Measurements from ENCODE around the gene TMEM214.
A peak's percentile ranks its signal among the peaks of the same experiment; 100 is the strongest.

Gene TMEM214, protein sequence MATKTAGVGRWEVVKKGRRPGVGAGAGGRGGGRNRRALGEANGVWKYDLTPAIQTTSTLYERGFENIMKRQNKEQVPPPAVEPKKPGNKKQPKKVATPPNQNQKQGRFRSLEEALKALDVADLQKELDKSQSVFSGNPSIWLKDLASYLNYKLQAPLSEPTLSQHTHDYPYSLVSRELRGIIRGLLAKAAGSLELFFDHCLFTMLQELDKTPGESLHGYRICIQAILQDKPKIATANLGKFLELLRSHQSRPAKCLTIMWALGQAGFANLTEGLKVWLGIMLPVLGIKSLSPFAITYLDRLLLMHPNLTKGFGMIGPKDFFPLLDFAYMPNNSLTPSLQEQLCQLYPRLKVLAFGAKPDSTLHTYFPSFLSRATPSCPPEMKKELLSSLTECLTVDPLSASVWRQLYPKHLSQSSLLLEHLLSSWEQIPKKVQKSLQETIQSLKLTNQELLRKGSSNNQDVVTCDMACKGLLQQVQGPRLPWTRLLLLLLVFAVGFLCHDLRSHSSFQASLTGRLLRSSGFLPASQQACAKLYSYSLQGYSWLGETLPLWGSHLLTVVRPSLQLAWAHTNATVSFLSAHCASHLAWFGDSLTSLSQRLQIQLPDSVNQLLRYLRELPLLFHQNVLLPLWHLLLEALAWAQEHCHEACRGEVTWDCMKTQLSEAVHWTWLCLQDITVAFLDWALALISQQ

DNA sequence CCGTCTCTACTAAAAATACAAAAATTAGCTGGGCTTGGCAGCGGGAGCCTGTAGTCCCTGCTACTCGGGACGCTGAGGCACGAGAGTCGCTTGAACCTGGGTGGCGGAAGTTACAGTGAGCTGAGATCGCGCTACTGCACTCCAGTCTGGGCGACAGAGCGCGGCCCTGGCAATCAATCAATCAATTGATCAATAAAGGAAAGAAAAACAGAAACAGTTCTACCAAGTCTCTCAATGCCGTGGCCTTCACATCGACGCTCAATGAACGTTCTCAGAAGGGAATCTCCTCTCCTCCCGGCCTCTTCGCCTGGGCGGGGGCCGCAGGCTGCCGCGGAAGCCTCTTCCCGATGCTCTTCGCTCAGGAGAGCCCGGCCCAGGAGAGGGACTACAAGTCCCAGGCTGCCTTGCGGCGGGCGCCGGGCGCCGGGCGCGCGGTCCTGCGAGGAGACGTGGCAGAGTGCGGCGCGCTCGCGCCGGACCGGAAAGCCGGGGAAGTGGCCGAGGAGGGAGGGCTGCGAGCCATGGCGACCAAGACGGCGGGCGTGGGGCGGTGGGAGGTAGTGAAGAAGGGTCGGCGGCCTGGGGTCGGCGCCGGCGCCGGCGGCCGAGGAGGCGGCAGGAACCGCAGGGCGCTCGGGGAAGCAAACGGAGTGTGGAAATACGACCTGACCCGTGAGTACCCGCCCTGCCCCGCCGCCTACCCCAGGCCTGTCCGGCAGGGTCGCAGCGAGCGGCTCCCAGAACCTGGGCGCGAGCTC lies at the start of gene TMEM214:
TMEM214 (plus strand) TSS at position 471 of the 758 bp plus-strand sequence; CDS start at position 522, 51 bp downstream.
- peak; percentile 62 to 64 for DNase-seq

DNA sequence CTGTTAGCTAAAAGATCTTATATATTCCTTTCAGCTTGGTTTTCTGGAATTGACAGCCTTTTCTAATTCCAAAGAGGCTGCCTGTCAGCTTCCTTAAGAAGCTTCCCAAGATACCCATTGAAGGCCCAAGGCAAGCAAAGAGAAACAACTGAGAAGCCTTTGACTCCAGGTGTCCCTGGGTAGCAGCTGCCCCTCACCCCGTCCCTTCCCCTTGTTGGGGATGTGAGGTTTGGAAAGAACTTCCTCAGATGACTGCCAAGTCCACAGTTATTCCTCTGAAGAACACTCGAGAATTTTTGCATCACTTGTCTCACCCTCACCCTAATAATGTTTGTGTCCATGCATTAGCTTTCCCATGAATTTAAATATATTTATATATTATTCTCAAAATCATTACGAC lies 49.0 kb upstream of the TMEM214 start:
- no peak for DNase-seq

DNA sequence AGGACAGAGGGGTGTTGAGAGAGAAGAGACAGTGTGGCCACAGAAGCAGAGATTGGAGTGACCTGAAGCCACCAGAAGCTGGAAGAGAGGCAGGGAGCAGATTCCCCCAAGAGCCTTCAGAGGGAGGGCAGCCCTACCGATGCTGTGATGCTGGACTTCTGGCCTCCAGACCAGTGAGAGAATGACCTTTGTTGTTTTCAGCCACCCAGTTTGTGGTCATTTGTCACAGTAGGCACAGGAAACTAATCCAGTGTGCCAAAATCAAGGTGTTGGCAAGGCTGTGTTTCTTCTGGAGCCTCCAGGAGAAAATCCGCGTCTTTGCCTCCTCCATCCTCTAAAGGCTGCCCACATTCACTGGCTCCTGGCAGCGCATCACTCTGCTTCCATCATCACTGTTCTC lies 47.0 kb upstream of the TMEM214 start:
- DNase-seq, result no peak

DNA sequence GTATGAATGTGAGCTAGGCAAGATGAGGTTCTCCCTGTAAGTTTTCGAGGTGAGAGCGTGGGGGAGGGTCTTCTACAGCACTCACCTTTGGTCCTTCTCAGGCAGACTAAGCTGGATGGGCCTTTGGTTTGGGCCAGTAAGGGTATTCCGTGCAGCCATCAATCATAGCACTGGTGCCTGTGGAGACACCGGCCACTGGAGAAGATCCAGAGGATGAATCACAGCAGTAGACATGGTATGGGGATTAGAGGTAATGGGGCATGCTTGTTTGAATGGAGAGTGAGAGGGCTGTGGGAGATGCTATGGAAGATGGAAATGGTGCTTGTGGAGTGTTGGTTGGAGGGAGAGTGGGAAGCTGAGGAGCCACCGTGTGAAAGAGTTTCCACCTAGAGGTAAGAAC lies 46.2 kb upstream of the TMEM214 start:
- DNase-seq, result no peak

DNA sequence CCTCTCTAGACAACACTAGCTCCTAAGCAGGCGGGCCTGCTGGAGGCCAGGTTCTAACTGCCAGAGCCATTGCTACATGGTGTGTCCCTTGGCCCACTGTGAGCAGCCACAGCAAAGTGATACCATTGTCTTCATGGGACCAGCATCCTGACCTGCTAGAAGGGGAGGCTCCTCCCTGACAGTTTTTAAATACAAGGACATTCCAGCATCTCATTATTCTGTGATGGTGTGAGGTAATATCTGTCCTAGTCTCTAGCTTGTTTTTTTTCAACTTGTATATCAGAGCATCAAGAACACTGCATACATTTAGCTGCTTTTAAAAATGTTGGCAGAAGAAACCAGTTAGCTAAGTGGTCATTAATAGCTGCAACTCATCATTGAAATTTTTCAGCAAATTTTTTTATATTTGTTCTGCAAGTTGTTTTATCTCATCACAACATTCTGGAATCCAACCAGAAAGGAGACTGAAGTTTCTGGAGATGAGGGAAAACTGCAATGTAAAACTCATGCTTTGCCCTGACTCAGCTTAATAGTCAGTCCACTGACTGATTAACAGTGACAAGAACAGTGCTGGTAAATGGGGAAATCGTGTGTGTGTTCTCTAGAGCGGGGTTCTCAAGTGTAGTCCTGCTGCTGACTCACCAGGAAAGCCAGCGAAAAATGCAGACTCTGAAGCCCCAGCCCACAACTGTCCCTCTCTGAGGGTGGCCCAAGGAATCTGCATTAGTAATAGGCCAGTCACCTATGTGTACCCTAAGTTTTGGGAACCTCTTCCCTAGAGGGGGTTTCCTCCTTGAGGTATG lies 44.5 kb upstream of the TMEM214 start:
- no peak for DNase-seq

DNA sequence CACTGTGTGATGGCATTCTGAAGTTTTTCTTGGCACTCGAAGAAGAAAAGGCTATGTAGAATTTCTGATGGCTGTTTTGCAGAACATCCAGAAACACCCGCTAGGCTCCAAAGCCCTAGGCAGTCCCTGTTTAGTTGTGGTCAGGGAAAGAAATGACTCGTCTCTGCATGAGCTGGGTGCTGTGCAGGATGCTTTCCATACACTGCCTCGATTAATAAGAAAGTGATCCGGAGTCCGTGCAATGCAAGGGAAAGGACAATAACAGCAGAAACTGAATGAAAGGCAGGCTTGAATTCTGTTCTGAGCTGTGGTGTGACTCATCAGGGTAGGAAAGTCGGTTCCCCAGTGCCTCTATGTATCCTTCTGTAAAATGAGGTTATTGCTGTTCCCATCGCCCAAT lies 43.6 kb upstream of the TMEM214 start:
- no peak for DNase-seq

DNA sequence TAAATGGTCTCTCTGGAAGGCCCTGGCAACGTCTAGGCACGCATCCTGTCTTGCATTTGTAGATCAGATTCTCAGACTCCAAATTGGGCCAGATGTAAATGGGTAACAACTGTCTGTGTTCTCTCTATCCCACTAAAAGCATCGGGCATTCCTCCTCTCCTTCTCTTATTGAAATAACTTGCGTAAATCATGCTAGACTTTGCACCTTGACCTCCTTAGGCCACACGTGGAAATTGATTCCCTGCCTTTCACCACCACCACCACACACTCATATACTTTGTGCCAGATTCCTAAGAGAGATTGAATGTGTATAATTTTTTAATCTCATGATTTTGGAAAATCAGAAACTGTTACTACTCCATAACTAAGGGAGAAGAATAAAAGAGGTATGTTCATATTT lies 41.0 kb upstream of the TMEM214 start:
- no peak for DNase-seq

DNA sequence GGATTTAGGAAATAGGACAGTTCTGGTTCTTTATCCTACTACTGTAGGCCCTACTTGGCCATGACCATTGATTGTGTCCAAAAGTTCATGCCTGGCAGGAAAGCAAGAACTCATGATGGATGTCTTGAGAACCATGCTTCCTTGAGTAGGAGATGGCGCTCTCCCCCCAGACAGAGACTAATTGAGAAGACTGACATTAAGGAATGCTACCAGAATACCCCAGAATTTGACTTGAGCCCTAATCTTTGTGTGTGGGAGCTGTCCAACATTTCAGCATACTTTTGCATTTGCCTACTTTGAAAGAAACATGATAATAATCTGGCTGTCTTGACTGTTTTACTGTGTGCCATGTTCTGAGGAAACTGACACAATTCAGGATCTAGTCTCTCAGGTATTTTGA lies 39.0 kb upstream of the TMEM214 start:
- DNase-seq, result no peak

DNA sequence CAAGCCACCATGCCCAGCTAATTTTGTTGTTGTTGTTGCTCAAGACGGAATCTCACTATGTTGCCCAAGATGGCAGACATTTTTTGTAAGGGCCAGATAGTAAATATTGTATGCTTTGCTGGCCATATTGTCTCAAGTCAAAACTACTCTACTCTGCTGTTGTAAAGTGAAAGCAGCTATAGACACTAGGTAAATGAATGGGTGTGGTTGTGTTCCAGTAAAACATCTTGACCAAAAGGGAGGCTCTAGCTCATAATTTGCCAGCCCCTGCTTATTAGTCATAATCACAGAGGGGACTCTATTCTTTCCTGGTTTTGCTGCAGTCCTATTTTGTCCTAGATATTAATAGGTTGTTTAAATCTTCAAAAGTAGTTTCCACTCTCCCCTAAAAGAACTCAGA lies 37.8 kb upstream of the TMEM214 start:
- DNase-seq, result no peak

DNA sequence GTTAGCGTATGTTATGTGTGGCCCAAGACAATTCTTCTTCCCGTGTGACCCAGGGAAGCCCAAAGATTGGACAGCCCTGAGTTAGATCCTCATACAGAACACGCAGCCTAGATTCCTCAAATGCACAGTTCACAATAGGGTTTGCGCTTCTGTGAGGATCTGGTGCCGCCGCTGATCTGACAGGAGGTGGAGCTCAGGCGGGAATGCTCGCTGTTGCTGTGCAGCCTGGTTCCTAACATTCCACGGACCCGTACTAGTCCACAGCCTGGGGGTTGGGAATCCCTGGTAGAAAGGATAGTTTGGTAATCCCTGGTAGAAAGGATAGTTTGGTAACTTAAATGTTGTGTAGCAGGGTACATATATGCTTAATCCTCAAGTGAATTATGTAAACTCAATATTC lies 35.4 kb upstream of the TMEM214 start:
- no peak for DNase-seq

DNA sequence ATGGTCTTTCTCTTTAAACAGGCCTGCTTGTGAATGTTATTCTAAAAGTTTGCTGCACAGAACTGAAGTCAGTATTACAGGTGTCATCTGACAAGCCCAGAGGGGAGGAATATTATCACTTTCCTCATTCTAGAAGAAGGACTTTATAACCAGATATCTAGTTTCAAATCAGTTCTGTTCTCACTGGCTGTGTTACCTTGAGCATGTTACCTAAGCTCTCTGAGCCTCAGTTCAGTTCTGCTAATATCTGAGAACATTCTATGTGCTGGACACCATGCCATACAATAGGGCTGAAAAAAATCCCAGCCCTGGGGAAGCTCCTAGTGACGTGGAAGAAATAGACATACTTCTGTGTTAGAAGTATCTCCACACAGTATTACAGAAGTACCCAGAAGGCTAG lies 34.4 kb upstream of the TMEM214 start:
- no peak for DNase-seq

DNA sequence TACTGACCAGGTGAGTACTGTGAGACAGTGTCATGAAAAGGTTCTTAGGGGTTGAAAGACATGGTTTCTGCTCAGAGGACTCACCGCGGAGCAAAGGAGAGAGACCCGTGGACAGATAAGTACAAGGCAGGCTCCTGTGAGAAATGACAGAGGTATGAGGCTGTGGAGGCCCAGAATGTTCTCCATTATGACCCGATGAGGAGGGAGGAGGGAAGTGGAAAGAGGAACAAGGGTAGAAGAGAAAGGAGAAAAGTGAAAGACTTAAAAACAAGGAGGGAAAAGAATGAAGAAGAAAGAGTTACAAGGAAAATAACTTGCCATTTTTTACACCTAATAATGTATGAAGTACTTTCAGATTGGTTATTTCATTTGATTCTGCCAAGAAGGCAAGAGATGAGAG lies 32.5 kb upstream of the TMEM214 start:
- no peak for DNase-seq

DNA sequence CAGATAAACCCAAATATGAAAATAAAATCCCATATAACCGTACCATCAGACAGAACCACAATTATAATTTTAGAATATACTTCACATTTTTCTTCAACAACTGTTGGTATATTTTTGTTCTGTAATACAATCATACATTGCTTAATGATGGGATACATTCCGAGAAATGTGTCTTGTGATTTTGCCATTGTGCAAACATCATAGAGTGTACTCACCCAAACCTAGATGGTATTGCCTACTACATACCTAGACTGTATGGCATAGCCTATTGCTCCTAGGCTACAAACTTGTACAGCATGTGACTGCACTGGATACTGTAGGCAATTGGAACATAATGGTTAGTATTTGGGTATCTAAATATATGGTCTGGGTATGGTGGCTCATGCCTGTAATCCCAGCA lies 31.8 kb upstream of the TMEM214 start:
- no peak for DNase-seq

DNA sequence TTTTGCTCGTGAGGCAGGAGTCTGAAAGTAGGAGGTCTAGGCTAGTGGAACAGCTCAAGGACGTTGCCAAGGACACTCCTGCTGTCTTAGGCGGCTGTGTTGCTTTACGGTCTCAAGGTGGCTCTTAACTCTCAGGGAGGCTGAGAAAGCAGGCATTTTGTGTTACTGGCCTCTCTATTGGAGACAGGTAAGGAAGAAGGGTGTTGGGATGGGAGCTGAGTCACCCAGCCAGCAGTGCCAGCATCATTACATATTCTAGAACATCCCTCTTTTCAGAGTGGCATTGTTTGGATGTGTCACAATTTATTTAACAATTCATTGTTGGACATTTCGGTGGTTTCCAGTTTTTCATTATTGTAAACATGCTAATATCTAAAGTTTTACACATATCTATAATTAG lies 30.8 kb upstream of the TMEM214 start:
- DNase-seq, result no peak

DNA sequence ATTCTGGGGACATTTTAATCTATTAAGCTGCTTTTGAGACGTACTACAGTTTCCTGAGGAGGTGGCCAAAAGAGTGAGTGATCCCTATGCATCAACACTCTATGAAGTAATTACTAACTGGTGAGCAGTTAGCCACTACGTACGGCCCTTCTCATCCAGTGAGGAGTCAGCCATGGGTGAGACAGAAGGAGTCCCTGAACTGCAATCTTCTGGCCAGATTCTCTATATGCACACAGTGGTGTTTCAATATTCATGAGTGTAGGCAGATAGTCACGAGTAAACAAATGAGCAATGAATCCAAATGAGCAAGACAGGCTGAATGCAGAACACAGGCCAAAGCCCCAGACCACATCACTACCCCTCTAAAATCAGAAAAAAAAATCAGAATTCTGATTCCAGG lies 29.8 kb upstream of the TMEM214 start:
- no peak for DNase-seq

DNA sequence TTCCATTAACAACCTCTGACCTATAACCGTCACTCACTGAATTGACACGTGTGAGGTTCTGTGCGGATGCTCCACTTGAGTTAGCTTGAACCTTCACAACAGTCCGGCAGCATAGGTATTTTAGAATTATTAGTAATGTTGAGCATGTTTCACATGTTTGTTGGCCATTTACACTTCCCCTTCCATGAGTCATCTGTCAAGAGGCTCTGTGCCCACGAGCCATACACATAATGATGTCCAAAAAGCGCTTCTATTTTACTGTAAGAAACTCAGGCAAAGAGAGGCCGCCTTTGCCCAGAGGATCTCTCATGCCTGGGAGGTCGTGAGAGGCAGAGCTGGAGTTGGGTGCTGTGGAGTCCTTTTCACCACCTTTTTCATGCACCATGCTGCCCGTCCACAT lies 28.9 kb upstream of the TMEM214 start:
- DNase-seq, result no peak

DNA sequence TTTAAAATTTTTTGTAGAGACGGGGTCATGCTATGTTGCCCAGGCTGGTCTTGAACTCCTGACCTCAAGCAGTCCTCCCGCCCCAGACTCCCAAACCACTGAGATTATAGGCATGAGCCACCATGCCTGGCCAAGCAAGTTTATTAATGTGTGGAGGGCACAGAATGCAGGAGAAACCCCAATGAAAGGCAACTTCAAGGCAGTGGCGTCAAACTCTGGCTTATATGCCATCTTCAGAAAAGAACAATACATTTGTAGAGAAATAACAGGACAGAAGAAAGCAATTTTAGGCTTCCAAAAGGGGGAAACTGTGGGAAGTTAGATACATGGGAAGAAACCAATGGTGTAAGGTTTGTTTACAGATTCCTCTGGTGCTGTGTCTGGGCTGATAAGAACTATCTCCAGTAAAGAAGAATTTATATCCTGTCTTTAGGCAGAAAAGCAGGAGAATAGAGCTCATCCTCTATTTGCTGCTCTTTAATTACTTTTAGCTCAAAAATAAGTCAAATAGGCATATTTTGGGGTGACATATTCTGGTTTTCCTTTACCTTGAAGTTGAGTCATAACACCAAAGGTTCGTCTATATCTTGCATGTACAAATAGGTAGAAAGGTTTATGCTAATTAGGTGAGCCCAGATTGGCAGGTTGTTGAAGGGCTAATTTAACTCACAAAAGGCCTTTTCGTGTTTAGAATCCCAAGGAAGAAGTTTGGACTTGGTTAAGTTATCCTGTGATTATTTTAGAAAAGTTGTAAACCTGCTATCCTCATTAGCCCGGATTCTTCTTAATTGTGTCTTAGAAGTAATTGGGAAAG lies 26.0 kb upstream of the TMEM214 start:
- DNase-seq, result no peak

DNA sequence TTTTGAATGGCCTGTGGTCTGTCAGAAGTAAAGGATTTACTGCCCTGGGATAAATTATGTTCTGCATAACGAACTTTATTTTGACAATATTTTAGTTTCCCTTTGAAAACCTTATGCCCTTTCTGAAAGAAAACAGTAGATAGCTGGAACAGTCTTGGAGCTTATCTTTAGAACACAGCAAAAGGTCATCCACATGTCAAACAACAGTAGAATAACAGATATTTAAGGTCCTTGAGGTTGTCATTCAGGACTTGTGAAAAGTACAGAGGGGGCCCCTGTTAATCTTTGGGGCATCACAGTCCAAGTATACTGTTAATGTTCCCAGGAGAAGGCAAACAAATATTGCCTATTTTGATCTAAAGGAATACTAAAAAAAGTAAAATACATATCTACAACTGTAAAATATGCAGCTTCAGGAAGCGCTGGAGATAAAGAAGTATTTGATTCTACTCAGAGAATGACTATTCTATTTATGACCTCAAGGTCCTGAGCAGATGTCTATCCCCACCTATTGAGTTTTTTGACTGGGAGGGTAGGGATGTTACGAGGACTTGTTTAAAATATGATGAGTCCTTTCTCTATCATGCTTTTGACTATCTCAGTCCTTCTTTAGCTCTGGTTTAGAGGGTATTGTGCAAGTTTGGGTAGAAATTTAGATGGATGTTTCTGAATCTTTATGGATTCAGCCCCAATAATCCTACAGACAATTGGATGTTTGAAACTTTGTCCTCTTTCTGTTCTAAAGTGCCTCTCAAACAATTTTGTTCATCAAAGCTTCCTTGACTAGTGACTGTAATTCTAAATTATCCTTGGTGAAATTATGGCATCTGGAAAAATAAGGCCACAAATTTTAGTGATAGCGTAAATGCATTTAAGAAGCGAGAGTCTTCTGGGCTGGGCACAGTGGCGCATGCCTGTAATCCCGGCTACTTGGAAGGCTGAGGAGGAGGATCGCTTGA lies 25.1 kb upstream of the TMEM214 start:
- no peak for DNase-seq

DNA sequence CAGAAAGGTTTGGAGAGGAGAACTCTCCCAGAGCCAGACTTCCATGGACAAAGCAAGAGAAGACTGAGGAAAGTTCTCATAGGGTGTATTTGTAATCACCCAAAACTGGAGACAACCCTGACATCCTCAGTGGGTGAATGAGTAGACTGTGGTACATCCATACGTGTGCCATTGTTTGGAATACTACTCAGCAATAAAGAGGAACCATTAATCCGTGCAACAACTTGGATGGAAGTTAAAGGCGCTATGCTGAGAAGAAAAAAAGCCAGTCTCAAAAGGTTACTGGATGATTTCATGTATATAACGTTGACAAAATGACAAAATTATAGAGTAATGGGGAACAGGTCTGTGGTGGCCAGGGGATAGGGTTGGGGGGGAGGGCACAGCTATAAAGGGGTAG lies 24.1 kb upstream of the TMEM214 start:
- no peak for DNase-seq

DNA sequence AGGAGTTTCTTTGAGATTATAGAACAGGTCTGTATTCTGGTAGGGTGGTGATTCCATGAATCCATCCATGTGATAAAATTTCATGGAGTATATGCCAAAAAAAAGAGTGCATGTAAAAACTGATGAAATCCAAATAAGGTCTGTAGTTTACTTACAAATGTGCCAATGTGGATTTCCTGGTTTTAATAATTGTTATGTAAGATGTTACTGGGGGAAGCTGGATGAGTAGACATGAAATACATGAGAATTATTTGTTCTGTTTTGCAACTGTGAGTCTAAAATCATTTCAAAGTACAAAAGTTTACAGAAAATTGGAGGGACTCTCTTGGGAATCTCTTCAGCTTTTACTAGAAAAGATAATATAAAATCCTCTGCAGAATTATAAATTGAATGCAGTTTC lies 23.7 kb upstream of the TMEM214 start:
- no peak for DNase-seq

DNA sequence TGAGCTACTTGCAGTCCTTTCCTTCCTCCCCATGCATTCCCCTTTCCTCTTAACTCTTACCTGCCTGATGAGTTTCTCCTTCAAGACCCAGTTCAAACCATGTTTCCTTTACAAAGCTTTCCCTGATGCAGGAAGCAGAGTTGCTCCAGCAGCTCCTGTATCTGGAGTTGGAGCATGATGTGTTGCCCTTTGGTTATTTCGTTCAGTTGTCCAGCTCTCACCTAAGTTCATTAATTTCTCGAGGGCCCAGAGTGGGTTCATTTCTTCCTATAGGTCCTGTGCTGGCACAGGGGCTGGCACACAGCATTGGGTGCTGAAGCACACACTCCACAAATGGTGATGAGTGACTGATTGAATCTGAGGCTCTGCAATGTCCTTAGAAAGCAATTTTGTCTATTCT lies 23.0 kb upstream of the TMEM214 start:
- no peak for DNase-seq
